ENCODE data around the gene TTC17.

TTC17 gene

GRCh38 chr11:43542750-43543712 lies 184.3 kb downstream of the TTC17 start:
- no peak for DNase-seq (ENCODE audit: low read depth)
- no peak for TF ChIP-seq CTCF (IDR thresholded peaks at IDR 0.05; ENCODE audit: low read depth, low read length, missing control alignments)
- H3K4me3 ChIP-seq (ENCODE audit: low read depth, low read length) = no peak overlapping the region
